ENCODE results near the gene TIMELESS.
"Not testable (repeated sequence)": the region's sequence is repeated elsewhere in the genome, so short reads cannot be mapped to it uniquely, and the experiment has no call there.

DNA sequence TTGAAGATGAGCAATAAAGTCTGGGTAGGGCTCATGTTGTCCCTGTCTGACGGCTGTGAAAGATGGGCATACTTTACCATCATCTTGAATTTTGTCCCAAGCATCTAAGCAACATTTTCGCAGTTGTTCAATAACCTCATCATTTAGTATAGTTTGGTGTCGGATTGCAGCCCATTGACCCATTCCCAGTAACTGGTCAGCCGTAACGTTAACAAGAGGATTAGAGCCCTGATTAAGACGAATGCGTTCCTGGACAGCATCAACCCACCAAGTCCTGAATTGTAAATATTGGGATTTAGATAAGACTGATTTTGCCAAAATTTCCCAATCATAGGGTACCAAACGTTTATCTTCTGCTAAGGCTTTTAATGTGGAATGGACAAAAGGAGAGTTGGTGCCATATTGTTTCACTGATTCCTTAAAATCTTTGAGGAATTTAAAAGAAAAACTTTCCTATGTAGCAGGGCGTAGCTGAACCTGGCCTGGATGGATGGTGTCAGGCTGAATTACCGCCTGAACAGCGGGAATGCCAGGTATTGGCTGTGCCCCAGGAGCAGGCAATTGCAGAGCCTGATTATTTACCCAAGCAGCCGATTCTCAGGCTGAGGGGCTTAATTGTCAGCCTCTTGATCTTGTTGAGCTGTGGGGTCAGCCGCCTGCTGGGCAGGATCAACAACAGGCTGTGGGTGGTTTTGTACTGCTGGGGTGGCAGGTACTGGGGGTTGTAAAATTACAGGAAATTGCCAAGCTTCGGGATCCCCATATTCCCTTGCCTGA is 49.1 kb upstream of the TIMELESS start:
- not testable (repeated sequence) for TF ChIP-seq TFCP2L1 (CRISPR knock-in tag; IDR thresholded peaks at IDR 0.05); EP300 (IDR thresholded peaks at IDR 0.05); NFE2L2 (conservative IDR thresholded peaks at IDR 0.05; ENCODE audit: low read length); POLR2AphosphoS2 (conservative IDR thresholded peaks at IDR 0.05; ENCODE audit: low read length); POLR2A (IDR thresholded peaks at IDR 0.05; ENCODE audit: low read length)
- TF ChIP-seq, protein P1, sequence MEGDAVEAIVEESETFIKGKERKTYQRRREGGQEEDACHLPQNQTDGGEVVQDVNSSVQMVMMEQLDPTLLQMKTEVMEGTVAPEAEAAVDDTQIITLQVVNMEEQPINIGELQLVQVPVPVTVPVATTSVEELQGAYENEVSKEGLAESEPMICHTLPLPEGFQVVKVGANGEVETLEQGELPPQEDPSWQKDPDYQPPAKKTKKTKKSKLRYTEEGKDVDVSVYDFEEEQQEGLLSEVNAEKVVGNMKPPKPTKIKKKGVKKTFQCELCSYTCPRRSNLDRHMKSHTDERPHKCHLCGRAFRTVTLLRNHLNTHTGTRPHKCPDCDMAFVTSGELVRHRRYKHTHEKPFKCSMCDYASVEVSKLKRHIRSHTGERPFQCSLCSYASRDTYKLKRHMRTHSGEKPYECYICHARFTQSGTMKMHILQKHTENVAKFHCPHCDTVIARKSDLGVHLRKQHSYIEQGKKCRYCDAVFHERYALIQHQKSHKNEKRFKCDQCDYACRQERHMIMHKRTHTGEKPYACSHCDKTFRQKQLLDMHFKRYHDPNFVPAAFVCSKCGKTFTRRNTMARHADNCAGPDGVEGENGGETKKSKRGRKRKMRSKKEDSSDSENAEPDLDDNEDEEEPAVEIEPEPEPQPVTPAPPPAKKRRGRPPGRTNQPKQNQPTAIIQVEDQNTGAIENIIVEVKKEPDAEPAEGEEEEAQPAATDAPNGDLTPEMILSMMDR (IDR thresholded peaks at IDR 0.05) = not testable (repeated sequence)

Measured in A549 (cell line).